Left colon (tissue), 2 donors: ENCODE measurements around the gene TRIP12. TPM values are rescaled to one million over a fixed set of nuclear protein-coding genes. Genes with fewer than 3 reads are reported as not detected.

ENCODE experiments used
- ATAC-seq: fragments of 200-7000 bp; cut with Tn5 transposase; one replicate; pipeline ENCODE4 v1.9.1; 2020; ENCODE audit warnings: mild to moderate bottlenecking, moderate library complexity
- DNase-seq, 2 donors: peaks; one replicate each; pipeline ENCODE4 v3.0.0-alpha.2; 2020
- intact Hi-C, 2 donors: fragments of 100-400 bp; cut with DNase I in 1 of 2; cut with micrococcal nuclease in 1 of 2; formaldehyde crosslinking; loops; one replicate each; pipeline versions ENCODE4 v1.11.2 to v1.14.0; 2022; cut with DNase I, micrococcal nuclease
- total RNA-seq, 2 donors: library from RNA; stranded (reverse); fragmentation: NEBNext Ultra II Directional; extraction: Animal tissue kit (Norgen Biotek cat#: 25700); gene quantifications; one replicate each; pipeline ENCODE4 v1.2.1, GENCODE V29; 2021
- donor health status: DM: no; HTN: no; CAD: no.
- donor health status: DM: yes; HTN: yes; CAD: no.

TRIP12 gene
- total RNA-seq, 2 donors from 2014 or later: 183 to 188 TPM

- intact Hi-C loops: no loop called here
- no peak for ATAC-seq
- no peak for DNase-seq
Observed at GRCh38 chr2:229884775-229885699, 36.8 kb downstream of the TRIP12 start.

DNA sequence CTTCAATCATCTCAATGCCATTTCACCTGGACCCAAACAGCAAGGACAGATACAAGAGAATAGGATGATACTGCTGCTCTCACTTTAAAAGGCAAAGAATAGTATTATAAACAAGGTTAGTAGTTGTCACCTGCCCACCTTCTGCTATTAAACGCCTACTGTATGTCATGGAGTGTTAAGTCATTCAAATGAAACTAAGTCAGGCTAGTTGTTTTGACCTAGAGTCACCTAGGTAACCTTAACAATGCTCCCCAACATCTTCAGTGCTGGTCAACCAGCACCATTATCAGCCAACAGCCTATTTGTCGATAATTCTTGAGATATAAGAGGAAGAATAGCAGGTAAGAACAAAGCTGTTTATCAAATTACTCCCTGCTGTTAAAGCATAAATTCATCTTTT lies 39.2 kb downstream of the TRIP12 start:
- intact Hi-C loops: no loop called here
- DNase-seq (no peak), ATAC-seq (no peak)

DNA sequence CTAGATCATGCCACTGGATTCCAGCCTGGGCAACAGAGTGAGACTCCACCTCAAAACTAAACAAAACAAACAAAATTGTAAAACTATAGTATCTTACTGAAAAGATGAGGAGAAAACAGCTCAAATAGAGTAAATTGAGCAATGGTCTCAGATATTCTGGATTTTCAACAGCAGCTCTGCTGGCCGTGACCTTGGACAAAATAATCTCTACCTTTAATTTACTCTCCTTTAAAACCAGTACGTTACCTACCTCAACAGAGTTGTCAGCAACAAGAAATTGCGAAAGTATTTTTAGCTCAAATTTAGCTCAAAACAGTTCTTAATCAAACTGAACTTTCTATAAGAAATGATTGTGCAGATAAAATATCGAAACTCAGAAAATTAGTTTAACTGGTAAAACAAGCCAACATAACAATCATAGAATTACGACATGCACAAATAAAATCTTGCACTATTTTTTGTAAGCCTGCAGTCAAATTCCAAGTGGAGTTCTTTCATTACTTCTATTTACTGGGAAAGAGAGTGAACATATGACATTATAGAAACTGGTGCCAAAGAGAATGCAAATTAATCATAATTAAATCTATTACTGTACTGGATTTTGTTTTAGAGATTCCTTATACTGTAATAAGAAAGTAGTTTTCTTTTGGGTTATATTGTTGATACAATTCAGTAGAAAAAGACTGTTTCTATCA lies 40.8 kb downstream of the TRIP12 start:
- DNase-seq (no peak), ATAC-seq (no peak)
- intact Hi-C loops: no loop called here

- ATAC-seq (no peak), DNase-seq (no peak)
- intact Hi-C loops: no loop called here
Observed at GRCh38 chr2:229879191-229879950, 42.4 kb downstream of the TRIP12 start.

GRCh38 chr2:229875549-229875948 lies 46.3 kb downstream of the TRIP12 start:
- intact Hi-C loops: no loop called here

GRCh38 chr2:229874647-229875046 lies 47.2 kb downstream of the TRIP12 start:
- intact Hi-C loops: no loop called here
- DNase-seq: no peak
- no peak for ATAC-seq

More at GRCh38 chr2:229875549-229875948, 46.3 kb downstream of the TRIP12 start:
- ATAC-seq: no peak
- DNase-seq: no peak

- DNase-seq (no peak), ATAC-seq (no peak)
- intact Hi-C loops: no loop called here
Observed at GRCh38 chr2:229873123-229873581, 48.7 kb downstream of the TRIP12 start.

- ATAC-seq (no peak), DNase-seq (no peak)
- intact Hi-C loops: no loop called here
Observed at GRCh38 chr2:229870903-229871656, 50.7 kb downstream of the TRIP12 start.

- DNase-seq (no peak), ATAC-seq (no peak)
- intact Hi-C loops: no loop called here
Observed at GRCh38 chr2:229869226-229869625, 52.6 kb downstream of the TRIP12 start.

GRCh38 chr2:229868794-229869193 lies 53.0 kb downstream of the TRIP12 start:
- DNase-seq (no peak), ATAC-seq (no peak)
- intact Hi-C loops: no loop called here

DNA sequence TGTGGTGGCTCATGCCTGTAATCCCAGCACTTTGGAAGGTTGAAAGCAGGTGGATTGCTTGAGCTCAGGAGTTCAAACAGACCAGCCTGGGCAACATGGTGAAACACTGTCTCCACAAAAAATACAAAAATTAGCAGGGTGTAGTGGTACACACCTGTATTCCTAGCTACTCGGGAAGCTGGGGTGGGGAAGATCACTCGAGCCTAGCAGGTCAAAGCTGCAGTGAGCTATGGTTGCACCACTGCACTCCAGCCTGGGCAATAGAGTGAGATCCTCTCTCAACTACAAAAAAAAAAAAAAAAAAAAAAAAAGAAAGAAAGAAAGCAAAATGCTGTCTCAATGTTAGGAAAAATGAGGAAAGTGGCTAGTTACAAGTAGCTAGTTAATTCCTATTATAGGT lies 56.8 kb downstream of the TRIP12 start:
- DNase-seq (no peak), ATAC-seq (peak; percentile 15)
- intact Hi-C loops: no loop called here

GRCh38 chr2:229861431-229861830 lies 60.4 kb downstream of the TRIP12 start:
- DNase-seq (no peak), ATAC-seq (no peak)
- intact Hi-C loops: no loop called here

DNA sequence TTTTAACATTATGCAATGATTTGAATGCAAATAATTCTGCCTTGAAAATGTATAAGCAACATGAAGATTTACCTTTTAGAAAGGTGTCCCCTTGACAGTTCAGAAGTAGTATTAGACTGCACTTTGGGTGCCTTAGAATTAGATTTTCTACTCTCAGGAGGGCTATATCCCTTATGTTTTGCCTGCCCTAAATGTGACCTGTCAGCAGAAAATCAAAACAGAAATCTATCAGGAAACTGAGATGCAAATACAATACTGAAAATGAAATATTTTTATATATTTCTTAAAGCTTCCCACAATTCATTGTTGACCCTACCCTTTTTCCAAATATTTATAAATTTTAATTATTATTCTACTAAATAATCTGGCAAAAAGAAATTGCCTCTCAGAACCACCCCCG lies 61.5 kb downstream of the TRIP12 start:
- ATAC-seq (no peak), DNase-seq (no peak)
- intact Hi-C loops: no loop called here

DNA sequence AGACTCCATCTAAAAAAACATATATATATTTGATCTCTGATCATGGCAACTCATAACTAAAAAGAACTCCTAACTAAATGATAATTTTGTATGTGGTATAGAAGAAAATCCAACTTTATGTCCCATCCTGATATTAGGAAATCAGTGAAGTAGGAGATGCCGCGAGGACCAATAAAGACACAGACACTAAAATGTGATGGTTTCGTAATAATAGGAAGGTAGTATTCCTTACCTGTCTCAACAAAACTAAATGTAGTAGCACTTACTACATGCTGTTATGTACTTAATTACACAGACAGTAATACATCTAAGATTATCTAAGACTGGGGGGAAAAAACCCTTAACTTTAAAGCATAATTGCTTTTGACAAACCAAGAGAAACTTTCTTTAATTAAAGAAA lies 63.5 kb downstream of the TRIP12 start:
- DNase-seq: no peak
- intact Hi-C loops: no loop called here
- ATAC-seq: no peak

GRCh38 chr2:229857634-229858033 lies 64.2 kb downstream of the TRIP12 start:
- intact Hi-C loops: no loop called here
- no peak for ATAC-seq
- no peak for DNase-seq

- ATAC-seq (no peak), DNase-seq (no peak)
- intact Hi-C loops: no loop called here
Observed at GRCh38 chr2:229856413-229856812, 65.4 kb downstream of the TRIP12 start.

- intact Hi-C loops: no loop called here
- DNase-seq (no peak), ATAC-seq (no peak)
Observed at GRCh38 chr2:229855116-229855515, 66.7 kb downstream of the TRIP12 start.

DNA sequence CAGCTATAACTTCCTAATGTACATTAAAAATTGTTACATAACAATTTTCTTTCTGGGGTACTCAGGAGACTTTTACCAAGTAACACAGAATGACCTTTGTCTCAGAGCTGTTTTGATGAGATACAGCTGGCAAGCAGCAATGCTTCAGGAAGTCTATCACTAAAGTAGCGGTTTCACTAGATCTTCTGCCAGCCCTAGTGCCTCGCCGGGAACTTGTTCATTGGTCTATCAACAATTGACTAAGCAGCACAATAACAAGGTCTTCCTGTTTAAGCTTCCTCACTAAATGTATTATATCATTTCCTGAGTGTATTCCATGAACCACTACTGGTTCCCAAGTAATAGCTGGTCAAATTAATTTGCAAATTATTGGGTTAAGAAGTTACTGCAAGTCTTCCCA lies 69.2 kb downstream of the TRIP12 start:
- intact Hi-C loops: no loop called here
- peak; percentile 34 for ATAC-seq
- DNase-seq: peak in 1 of 2 donors; percentile 22

GRCh38 chr2:229851870-229852269 lies 69.9 kb downstream of the TRIP12 start:
- DNase-seq (no peak), ATAC-seq (no peak)
- intact Hi-C loops: no loop called here
